ENCODE data around the gene SAP30L.

SAP30L gene

DNA sequence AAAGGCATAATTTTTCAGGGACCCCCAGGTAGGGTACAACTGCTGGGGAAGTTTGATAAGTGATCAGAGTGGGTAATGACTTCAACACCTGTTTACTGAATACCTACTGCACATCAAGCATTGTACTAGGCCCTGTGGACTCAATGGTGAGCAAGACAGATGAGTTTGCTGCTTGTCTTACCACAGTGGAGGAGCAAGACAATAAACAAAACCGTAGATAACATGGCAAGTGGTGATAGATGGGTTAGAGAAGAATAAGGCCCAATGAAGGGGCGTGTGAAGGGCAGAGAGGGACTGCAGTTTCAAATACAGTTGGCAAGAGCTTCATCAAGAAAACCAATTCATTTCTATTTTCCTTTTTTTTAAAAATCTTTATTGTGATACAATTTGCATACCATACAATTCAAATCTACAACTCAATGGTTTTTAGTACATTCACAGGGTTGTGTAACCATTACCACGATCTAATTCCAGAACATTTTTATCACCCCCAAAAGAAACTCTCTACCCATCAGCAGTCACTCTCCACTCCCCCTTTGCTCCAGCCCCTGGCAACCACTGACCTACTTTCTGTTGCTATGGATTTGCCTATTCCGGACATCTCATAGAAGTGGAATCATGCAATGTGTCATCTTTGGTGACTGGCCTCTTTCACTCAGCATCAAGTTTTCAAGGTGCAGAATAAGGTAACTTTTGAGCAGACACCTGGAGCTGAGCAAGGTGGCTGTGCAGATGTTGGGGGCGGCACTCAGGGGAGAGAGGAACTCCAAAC lies 64.2 kb downstream of the SAP30L start:
- no peak for DNase-seq (ENCODE audit: low spot score)

All from NAMALWA (cell line).